HepG2 (cell line): ENCODE measurements around the gene CBL. TPM values are rescaled to one million over a fixed set of nuclear protein-coding genes. Genes with fewer than 3 reads are reported as not detected.

ENCODE experiments used
- ATAC-seq: fragments of 200-7000 bp; cut with Tn5 transposase; 3 replicates; pipeline ENCODE4 v1.9.1; 2020; ENCODE audit warnings: mild to moderate bottlenecking, moderate library complexity
- BruUV-seq: library from RNA; stranded (reverse); fragments of 400-500 nt; replicated peaks from 2 replicates; lab custom pipeline; 2021; lab: Mats Ljungman, UMichigan
- CTCF ChIA-PET: fragments of 300-600 bp; formaldehyde crosslinking; extraction: SDS; loops from one replicate; lab custom pipeline; 2021; ENCODE audit warnings: low total read pairs, inconsistent platforms, low intra/inter-chr PET ratio; lab: Yijun Ruan, JAX
- POLR2A ChIA-PET: fragments of 350-600 bp; sonication (Branson Sonifier 250); formaldehyde crosslinking; loops from one replicate; lab custom pipeline; 2020; ENCODE audit warnings: antibody characterized with exemption, inconsistent platforms; lab: Yijun Ruan, JAX
- DNase-seq: peaks from one replicate; pipeline ENCODE4 v3.0.0-alpha.2; 2015; ENCODE audit warnings: low spot score
- FAIRE-seq: peaks from 3 replicates; lab custom pipeline; 2011; peaks lifted over from hg19 to GRCh38; lab: Jason Lieb, UNC
- H2AFZ ChIP-seq: one replicate; pipeline ENCODE4 v1.6.1; 2011; ENCODE audit warnings: low read length, inconsistent platforms
- H3K27ac ChIP-seq: fragments of 300-600 bp; 3 replicates; pipeline ENCODE4 v1.8.0; 2011; ENCODE audit warnings: mixed run types, mild to moderate bottlenecking, mixed read lengths, low read length, inconsistent platforms; ENCODE audit not compliant: insufficient read depth; ENCODE audit errors: extremely low read length
- H3K27me3 ChIP-seq, 2 experiments: fragments of 200-600 bp in 1 of 2; 2 replicates in 1 of 2; 3 replicates in 1 of 2; pipeline versions ENCODE4 v1.6.0 to v1.8.0; 2011; ENCODE audit warnings: low read length in 2 of 2, mild to moderate bottlenecking in 2 of 2, moderate library complexity in 2 of 2, inconsistent platforms in 1 of 2; ENCODE audit not compliant: insufficient read depth in 2 of 2, control insufficient read depth in 1 of 2
- H3K36me3 ChIP-seq, 2 experiments: fragments of 200-600 bp in 1 of 2; replicated peaks in 1 of 2; 2 replicates in 1 of 2; 3 replicates in 1 of 2; pipeline versions ENCODE4 v1.5.1 to v1.8.0; 2011; ENCODE audit warnings: low read length in 2 of 2, inconsistent platforms in 1 of 2; ENCODE audit not compliant: insufficient read depth in 2 of 2, control insufficient read depth in 1 of 2
- H3K4me1 ChIP-seq: 2 replicates; pipeline ENCODE4 v1.5.1; 2012; ENCODE audit warnings: low read length, inconsistent platforms; ENCODE audit not compliant: insufficient read depth
- H3K4me2 ChIP-seq: 2 replicates; pipeline ENCODE4 v1.6.0; 2011; ENCODE audit warnings: low read depth, low read length, inconsistent platforms
- H3K4me3 ChIP-seq, 3 experiments: fragments of 200-600 bp in 1 of 3; sonication (generic), shearing (Covaris generic) in 1 of 3; replicated peaks in 1 of 3; 2 replicates each; pipeline ENCODE4 v1.5.1; 2011 to 2016; ENCODE audit warnings: low read length in 3 of 3, inconsistent platforms in 2 of 3, low read depth in 2 of 3, mild to moderate bottlenecking in 2 of 3, control low read depth in 1 of 3, mixed read lengths in 1 of 3; ENCODE audit not compliant: insufficient read depth in 1 of 3
- H3K79me2 ChIP-seq: one replicate; pipeline ENCODE4 v1.6.1; 2011; ENCODE audit warnings: low read length, inconsistent platforms; ENCODE audit not compliant: insufficient read depth
- H3K9ac ChIP-seq: 2 replicates; pipeline ENCODE4 v1.6.0; 2011; ENCODE audit warnings: mild to moderate bottlenecking, low read depth, low read length, inconsistent platforms; ENCODE audit not compliant: insufficient read depth
- H3K9me3 ChIP-seq: 2 replicates; pipeline ENCODE4 v1.5.1; 2012; ENCODE audit warnings: mild to moderate bottlenecking, low read length
- H4K20me1 ChIP-seq: 2 replicates; pipeline ENCODE4 v1.6.0; 2011; ENCODE audit warnings: inconsistent platforms, mild to moderate bottlenecking, low read length, moderate library complexity; ENCODE audit not compliant: insufficient read depth
- HNRNPK ChIP-seq: fragments of 200-400 bp; formaldehyde crosslinking; IDR thresholded peaks from 2 replicates; pipeline ENCODE4 v1.6.1; 2018; ENCODE audit warnings: low read length, low read depth, moderate library complexity, mild to moderate bottlenecking; ENCODE audit not compliant: poor library complexity, severe bottlenecking
- NFE2L1 ChIP-seq: sonication (generic); formaldehyde crosslinking; IDR thresholded peaks from 2 replicates; pipeline ENCODE4 v1.4.0; 2020; ENCODE audit warnings: missing genetic modification reagents, mild to moderate bottlenecking, borderline replicate concordance
- NFYC ChIP-seq: IDR thresholded peaks from 2 replicates; pipeline ENCODE4 v1.6.1; 2016; ENCODE audit warnings: missing genetic modification reagents, missing compliant biosample characterization
- SMARCE1 ChIP-seq: fragments of 450-650 bp; IDR thresholded peaks from 2 replicates; pipeline ENCODE4 v1.6.1; 2017; ENCODE audit warnings: borderline replicate concordance
- SNAPC2 ChIP-seq: sonication (generic); formaldehyde crosslinking; IDR thresholded peaks from 2 replicates; pipeline ENCODE4 v1.8.1; 2022; ENCODE audit warnings: mild to moderate bottlenecking, missing genetic modification reagents
- ZMAT3 ChIP-seq: sonication (generic); formaldehyde crosslinking; conservative IDR thresholded peaks from 2 replicates; pipeline ENCODE4 v1.7.0; 2021; ENCODE audit warnings: missing genetic modification reagents
- ZNF570 ChIP-seq: sonication (generic); formaldehyde crosslinking; IDR thresholded peaks from 2 replicates; pipeline ENCODE4 v1.4.0; 2020; ENCODE audit warnings: mild to moderate bottlenecking, missing genetic modification reagents, borderline replicate concordance
- ZSCAN29 ChIP-seq: sonication (generic); formaldehyde crosslinking; conservative IDR thresholded peaks from 2 replicates; pipeline ENCODE4 v1.4.0; 2020; ENCODE audit warnings: mild to moderate bottlenecking, missing genetic modification reagents
- WGBS: methylation state at CpG from one replicate; pipeline ENCODE4 v1.1.6; 2017; ENCODE audit warnings: low lambda C conversion rate; 5-methylcytosine and 5-hydroxymethylcytosine counted together
- in situ Hi-C: cut with HindIII; loops from 2 replicates; pipeline ENCODE4 v1.10.0; 2017; ENCODE audit warnings: low pct_unique_long_range_greater_than_20kb; ENCODE audit not compliant: extremely low pct_ligation_motif_present
- intact Hi-C: fragments of 100-400 bp; cut with micrococcal nuclease; formaldehyde crosslinking; loops from one replicate; pipeline ENCODE4 v1.10.0; 2022; ENCODE audit not compliant: unreplicated experiment
- polyA plus RNA-seq, 8 experiments: library from polyadenylated mRNA; depleted of rRNA in 3 of 8; stranded (reverse) in 7 of 8; unstranded in 1 of 8; fragments of >200 nt; fragmentation: Illumina TruSeq in 4 of 8; extraction: Trizol in 4 of 8; gene quantifications; 2 replicates each; pipeline versions ENCODE4 v1.2.1 to v1.2.3, GENCODE V29; 2011 to 2016; ENCODE audit warnings: low read depth in 4 of 8, missing spikeins in 1 of 8, mixed read lengths in 1 of 8; ENCODE audit not compliant: insufficient read depth in 1 of 8
- total RNA-seq, 5 experiments: library from RNA; depleted of rRNA; stranded (reverse); fragments of >200 nt; fragmentation: Illumina TruSeq; extraction: Trizol; gene quantifications; 2 replicates each; pipeline ENCODE4 v1.2.3, GENCODE V29; 2016; ENCODE audit warnings: low read depth in 1 of 5
- TF ChIP-seq, protein P1 (sequence below): sonication (generic); formaldehyde crosslinking; IDR thresholded peaks from 2 replicates; pipeline ENCODE4 v1.5.0; 2020; ENCODE audit warnings: mild to moderate bottlenecking, missing genetic modification reagents, borderline replicate concordance
- TF ChIP-seq, protein P2 (sequence below): IDR thresholded peaks from 2 replicates; pipeline ENCODE4 v1.6.1; 2012; ENCODE audit warnings: low read length, improper control_type of control experiment
- TF ChIP-seq, protein P3 (sequence below): sonication (generic); formaldehyde crosslinking; IDR thresholded peaks from 2 replicates; pipeline ENCODE4 v1.4.0; 2020; ENCODE audit warnings: missing genetic modification reagents, borderline replicate concordance

The CBL gene
- total and polyA plus RNA-seq, 2 of the 13 experiments (the other 11 are each of a cell fraction or from before 2014, with no cell fraction given), result 6.6 to 7.4 TPM

DNA sequence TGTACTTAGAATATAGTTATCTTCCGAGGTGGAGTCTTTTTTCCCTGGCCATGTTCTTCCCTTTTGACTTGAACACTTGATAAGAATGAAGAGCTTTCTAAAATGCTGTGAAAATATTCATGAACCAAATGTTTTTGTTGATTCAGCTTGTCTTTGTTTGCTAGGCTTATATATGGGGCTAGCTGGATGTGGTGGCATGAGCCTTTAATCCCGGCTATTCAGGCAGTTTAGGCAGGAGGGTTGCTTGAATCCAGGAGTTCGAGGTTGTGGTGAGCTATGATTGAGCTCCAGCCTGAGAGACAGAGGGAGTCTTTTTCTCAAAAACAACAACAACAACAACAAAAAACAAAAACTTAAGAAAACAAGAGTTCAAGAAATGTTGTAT, 23.1 kb downstream of the CBL start:
- POLR2A ChIA-PET, result no interaction called here
- H3K9ac ChIP-seq, result no peak overlapping the region
- no peak overlapping the region for H3K27ac ChIP-seq
- DNase-seq (no peak), ATAC-seq (no peak), FAIRE-seq (no peak)
- CTCF ChIA-PET, result no interaction called here
- no peaks in the 10 kb centered on the region for H3K27me3 ChIP-seq
- H3K4me3 ChIP-seq, result no peak overlapping the region
- no peaks in the 10 kb centered on the region for H3K79me2 ChIP-seq
- intact Hi-C loops, result no loop called here
- in situ Hi-C loops, result no loop called here
- BruUV-seq, result no TSS peak
- TF ChIP-seq NFYC (CRISPR knock-in tag), result no peak
- no peak for TF ChIP-seq SMARCE1
- TF ChIP-seq, protein P1, sequence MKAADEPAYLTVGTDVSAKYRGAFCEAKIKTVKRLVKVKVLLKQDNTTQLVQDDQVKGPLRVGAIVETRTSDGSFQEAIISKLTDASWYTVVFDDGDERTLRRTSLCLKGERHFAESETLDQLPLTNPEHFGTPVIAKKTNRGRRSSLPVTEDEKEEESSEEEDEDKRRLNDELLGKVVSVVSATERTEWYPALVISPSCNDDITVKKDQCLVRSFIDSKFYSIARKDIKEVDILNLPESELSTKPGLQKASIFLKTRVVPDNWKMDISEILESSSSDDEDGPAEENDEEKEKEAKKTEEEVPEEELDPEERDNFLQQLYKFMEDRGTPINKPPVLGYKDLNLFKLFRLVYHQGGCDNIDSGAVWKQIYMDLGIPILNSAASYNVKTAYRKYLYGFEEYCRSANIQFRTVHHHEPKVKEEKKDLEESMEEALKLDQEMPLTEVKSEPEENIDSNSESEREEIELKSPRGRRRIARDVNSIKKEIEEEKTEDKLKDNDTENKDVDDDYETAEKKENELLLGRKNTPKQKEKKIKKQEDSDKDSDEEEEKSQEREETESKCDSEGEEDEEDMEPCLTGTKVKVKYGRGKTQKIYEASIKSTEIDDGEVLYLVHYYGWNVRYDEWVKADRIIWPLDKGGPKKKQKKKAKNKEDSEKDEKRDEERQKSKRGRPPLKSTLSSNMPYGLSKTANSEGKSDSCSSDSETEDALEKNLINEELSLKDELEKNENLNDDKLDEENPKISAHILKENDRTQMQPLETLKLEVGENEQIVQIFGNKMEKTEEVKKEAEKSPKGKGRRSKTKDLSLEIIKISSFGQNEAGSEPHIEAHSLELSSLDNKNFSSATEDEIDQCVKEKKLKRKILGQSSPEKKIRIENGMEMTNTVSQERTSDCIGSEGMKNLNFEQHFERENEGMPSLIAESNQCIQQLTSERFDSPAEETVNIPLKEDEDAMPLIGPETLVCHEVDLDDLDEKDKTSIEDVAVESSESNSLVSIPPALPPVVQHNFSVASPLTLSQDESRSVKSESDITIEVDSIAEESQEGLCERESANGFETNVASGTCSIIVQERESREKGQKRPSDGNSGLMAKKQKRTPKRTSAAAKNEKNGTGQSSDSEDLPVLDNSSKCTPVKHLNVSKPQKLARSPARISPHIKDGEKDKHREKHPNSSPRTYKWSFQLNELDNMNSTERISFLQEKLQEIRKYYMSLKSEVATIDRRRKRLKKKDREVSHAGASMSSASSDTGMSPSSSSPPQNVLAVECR (CRISPR knock-in tag), result no peak
- TF ChIP-seq ZMAT3, result no peak
- no peak for TF ChIP-seq NFE2L1 (CRISPR knock-in tag)
- TF ChIP-seq HNRNPK, result no peak
- TF ChIP-seq, protein P2, sequence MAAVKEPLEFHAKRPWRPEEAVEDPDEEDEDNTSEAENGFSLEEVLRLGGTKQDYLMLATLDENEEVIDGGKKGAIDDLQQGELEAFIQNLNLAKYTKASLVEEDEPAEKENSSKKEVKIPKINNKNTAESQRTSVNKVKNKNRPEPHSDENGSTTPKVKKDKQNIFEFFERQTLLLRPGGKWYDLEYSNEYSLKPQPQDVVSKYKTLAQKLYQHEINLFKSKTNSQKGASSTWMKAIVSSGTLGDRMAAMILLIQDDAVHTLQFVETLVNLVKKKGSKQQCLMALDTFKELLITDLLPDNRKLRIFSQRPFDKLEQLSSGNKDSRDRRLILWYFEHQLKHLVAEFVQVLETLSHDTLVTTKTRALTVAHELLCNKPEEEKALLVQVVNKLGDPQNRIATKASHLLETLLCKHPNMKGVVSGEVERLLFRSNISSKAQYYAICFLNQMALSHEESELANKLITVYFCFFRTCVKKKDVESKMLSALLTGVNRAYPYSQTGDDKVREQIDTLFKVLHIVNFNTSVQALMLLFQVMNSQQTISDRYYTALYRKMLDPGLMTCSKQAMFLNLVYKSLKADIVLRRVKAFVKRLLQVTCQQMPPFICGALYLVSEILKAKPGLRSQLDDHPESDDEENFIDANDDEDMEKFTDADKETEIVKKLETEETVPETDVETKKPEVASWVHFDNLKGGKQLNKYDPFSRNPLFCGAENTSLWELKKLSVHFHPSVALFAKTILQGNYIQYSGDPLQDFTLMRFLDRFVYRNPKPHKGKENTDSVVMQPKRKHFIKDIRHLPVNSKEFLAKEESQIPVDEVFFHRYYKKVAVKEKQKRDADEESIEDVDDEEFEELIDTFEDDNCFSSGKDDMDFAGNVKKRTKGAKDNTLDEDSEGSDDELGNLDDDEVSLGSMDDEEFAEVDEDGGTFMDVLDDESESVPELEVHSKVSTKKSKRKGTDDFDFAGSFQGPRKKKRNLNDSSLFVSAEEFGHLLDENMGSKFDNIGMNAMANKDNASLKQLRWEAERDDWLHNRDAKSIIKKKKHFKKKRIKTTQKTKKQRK, result no peak
- no peak for TF ChIP-seq ZNF570 (CRISPR knock-in tag)
- no peak for TF ChIP-seq ZSCAN29
- TF ChIP-seq, protein P3, sequence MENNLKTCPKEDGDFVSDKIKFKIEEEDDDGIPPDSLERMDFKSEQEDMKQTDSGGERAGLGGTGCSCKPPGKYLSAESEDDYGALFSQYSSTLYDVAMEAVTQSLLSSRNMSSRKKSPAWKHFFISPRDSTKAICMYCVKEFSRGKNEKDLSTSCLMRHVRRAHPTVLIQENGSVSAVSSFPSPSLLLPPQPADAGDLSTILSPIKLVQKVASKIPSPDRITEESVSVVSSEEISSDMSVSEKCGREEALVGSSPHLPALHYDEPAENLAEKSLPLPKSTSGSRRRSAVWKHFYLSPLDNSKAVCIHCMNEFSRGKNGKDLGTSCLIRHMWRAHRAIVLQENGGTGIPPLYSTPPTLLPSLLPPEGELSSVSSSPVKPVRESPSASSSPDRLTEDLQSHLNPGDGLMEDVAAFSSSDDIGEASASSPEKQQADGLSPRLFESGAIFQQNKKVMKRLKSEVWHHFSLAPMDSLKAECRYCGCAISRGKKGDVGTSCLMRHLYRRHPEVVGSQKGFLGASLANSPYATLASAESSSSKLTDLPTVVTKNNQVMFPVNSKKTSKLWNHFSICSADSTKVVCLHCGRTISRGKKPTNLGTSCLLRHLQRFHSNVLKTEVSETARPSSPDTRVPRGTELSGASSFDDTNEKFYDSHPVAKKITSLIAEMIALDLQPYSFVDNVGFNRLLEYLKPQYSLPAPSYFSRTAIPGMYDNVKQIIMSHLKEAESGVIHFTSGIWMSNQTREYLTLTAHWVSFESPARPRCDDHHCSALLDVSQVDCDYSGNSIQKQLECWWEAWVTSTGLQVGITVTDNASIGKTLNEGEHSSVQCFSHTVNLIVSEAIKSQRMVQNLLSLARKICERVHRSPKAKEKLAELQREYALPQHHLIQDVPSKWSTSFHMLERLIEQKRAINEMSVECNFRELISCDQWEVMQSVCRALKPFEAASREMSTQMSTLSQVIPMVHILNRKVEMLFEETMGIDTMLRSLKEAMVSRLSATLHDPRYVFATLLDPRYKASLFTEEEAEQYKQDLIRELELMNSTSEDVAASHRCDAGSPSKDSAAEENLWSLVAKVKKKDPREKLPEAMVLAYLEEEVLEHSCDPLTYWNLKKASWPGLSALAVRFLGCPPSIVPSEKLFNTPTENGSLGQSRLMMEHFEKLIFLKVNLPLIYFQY, result no peak
- no peak for TF ChIP-seq SNAPC2
- no peak overlapping the region for H3K4me2 ChIP-seq
- H3K36me3 ChIP-seq, result peaks cover 0 to 6% of the 10 kb centered on the region in 2 experiments; a peak in 3 of 5 replicates
- WGBS, result 97% methylated on average over 3 of the region's 3 CpGs
- no peak overlapping the region for H2AFZ ChIP-seq
- H3K9me3 ChIP-seq, result no peaks in the 10 kb centered on the region
- no peaks in the 10 kb centered on the region for H4K20me1 ChIP-seq
- no peaks in the 10 kb centered on the region; the same call in 1 of the 2 replicates for H3K4me1 ChIP-seq
